GM12873 (cell line): ENCODE data around the gene GOLGA8J.
"Not testable (repeated sequence)": the region's sequence is repeated elsewhere in the genome, so short reads cannot be mapped to it uniquely, and the experiment has no call there.

Experiments
- CTCF ChIP-seq: IDR thresholded peaks from 2 replicates; pipeline ENCODE4 v1.5.1; 2012; ENCODE audit warnings: low read depth, mild to moderate bottlenecking, moderate library complexity, low read length, control low read depth; ENCODE audit not compliant: insufficient read depth; ENCODE audit errors: missing control alignments

The GOLGA8J gene

GRCh38 chr15:30065025-30065801, 17.5 kb upstream of the GOLGA8J start:
- TF ChIP-seq CTCF, result no peak

GRCh38 chr15:30068326-30068725, 14.4 kb upstream of the GOLGA8J start:
- TF ChIP-seq CTCF, result no peak

- TF ChIP-seq CTCF, result no peak
These were observed 10.1 kb upstream of the GOLGA8J start for GRCh38 chr15:30072630-30073029.

GRCh38 chr15:30073915-30074314, 8.8 kb upstream of the GOLGA8J start:
- no peak for TF ChIP-seq CTCF

GRCh38 chr15:30134751-30135150, 52.0 kb downstream of the GOLGA8J start, which contains the start of gene GOLGA8T:
Gene GOLGA8T, plus strand, starts transcription at chr15:30135051. Its CDS starts 98 bp downstream, at chr15:30135149.
- TF ChIP-seq CTCF, result not testable (repeated sequence)
